Trophoblast cell (in vitro differentiated cells and primary cell): ENCODE data around the gene NKTR.
"Not testable (repeated sequence)": the region's sequence is repeated elsewhere in the genome, so short reads cannot be mapped to it uniquely, and the experiment has no call there.

Source experiments
- DNase-seq, 2 donors: peaks; one replicate each; pipeline ENCODE4 v3.0.0-alpha.2; 2016
- H2AFZ ChIP-seq: 2 replicates; pipeline ENCODE4 v1.6.1; 2013; ENCODE audit warnings: low read length, moderate library complexity, mild to moderate bottlenecking; ENCODE audit not compliant: insufficient read depth, poor library complexity
- H2AK5ac ChIP-seq: 2 replicates; pipeline ENCODE4 v1.6.1; 2013; ENCODE audit warnings: mild to moderate bottlenecking, low read length
- H2BK120ac ChIP-seq: 2 replicates; pipeline ENCODE4 v1.6.1; 2013; ENCODE audit warnings: low read length, mild to moderate bottlenecking, moderate library complexity; ENCODE audit not compliant: insufficient read depth, poor library complexity
- H2BK12ac ChIP-seq: 2 replicates; pipeline ENCODE4 v1.6.1; 2013; ENCODE audit warnings: mild to moderate bottlenecking, low read length, moderate library complexity
- H2BK5ac ChIP-seq: 2 replicates; pipeline ENCODE4 v1.6.1; 2013; ENCODE audit warnings: low read length, low read depth, moderate library complexity, mild to moderate bottlenecking; ENCODE audit not compliant: poor library complexity
- H3K14ac ChIP-seq: 2 replicates; pipeline ENCODE4 v1.6.1; 2013; ENCODE audit warnings: mild to moderate bottlenecking, low read length
- H3K18ac ChIP-seq: 2 replicates; pipeline ENCODE4 v1.6.1; 2013; ENCODE audit warnings: mild to moderate bottlenecking, low read length
- H3K23ac ChIP-seq: 2 replicates; pipeline ENCODE4 v1.6.1; 2013; ENCODE audit warnings: low read length
- H3K27ac ChIP-seq: 2 replicates; pipeline ENCODE4 v1.5.1; 2013; ENCODE audit warnings: low read depth, mild to moderate bottlenecking, inconsistent platforms, low read length, moderate library complexity
- H3K27me3 ChIP-seq: 2 replicates; pipeline ENCODE4 v1.6.1; 2013; ENCODE audit warnings: inconsistent platforms, mild to moderate bottlenecking, low read length, moderate library complexity; ENCODE audit not compliant: insufficient read depth
- H3K36me3 ChIP-seq, 2 experiments: 1 replicate in 1 of 2; 2 replicates in 1 of 2; pipeline ENCODE4 v1.6.1; 2013; ENCODE audit warnings: low read length in 2 of 2, mild to moderate bottlenecking in 2 of 2, moderate library complexity in 1 of 2; ENCODE audit not compliant: insufficient read depth in 2 of 2, control insufficient read depth in 1 of 2
- H3K4ac ChIP-seq: 2 replicates; pipeline ENCODE4 v1.6.1; 2013; ENCODE audit warnings: low read depth, mild to moderate bottlenecking, low read length, moderate library complexity
- H3K4me1 ChIP-seq, 2 experiments: 1 replicate in 1 of 2; 2 replicates in 1 of 2; pipeline ENCODE4 v1.6.1; 2013; ENCODE audit warnings: low read length in 2 of 2, mild to moderate bottlenecking in 2 of 2, moderate library complexity in 1 of 2; ENCODE audit not compliant: insufficient read depth in 2 of 2, control insufficient read depth in 1 of 2
- H3K4me2 ChIP-seq: 2 replicates; pipeline ENCODE4 v1.6.1; 2013; ENCODE audit warnings: inconsistent platforms, mild to moderate bottlenecking, low read length, moderate library complexity
- H3K4me3 ChIP-seq: 2 replicates; pipeline ENCODE4 v1.5.1; 2013; ENCODE audit warnings: mild to moderate bottlenecking, low read depth, low read length, inconsistent platforms
- H3K79me1 ChIP-seq: one replicate; pipeline ENCODE4 v1.6.1; 2013; ENCODE audit warnings: low read length
- H3K79me2 ChIP-seq: 2 replicates; pipeline ENCODE4 v1.6.1; 2013; ENCODE audit warnings: low read length, mild to moderate bottlenecking; ENCODE audit not compliant: control insufficient read depth, insufficient read depth, poor library complexity
- H3K9ac ChIP-seq: 2 replicates; pipeline ENCODE4 v1.6.1; 2013; ENCODE audit warnings: mild to moderate bottlenecking, low read length
- H3K9me3 ChIP-seq: 2 replicates; pipeline ENCODE4 v1.6.1; 2013; ENCODE audit warnings: low read depth, mild to moderate bottlenecking, control low read depth, inconsistent platforms, low read length; ENCODE audit not compliant: insufficient read depth
- H4K12ac ChIP-seq: 2 replicates; pipeline ENCODE4 v1.6.1; 2013; ENCODE audit warnings: low read depth, mild to moderate bottlenecking, low read length, moderate library complexity
- H4K8ac ChIP-seq: 2 replicates; pipeline ENCODE4 v1.6.1; 2013; ENCODE audit warnings: low read depth, mild to moderate bottlenecking, low read length, moderate library complexity
- H4K91ac ChIP-seq: one replicate; pipeline ENCODE4 v1.6.1; 2013; ENCODE audit warnings: low read depth, mild to moderate bottlenecking, low read length, moderate library complexity
- WGBS: extraction: QIAGEN DNeasy Blood & Tissue Kit; methylation state at CpG from one replicate; pipeline ENCODE4 v1.1.7; 2013; ENCODE audit warnings: missing lambda C conversion rate; ENCODE audit not compliant: insufficient read length, insufficient coverage; ENCODE audit errors: extremely low coverage; 5-methylcytosine and 5-hydroxymethylcytosine counted together

The NKTR gene

DNA sequence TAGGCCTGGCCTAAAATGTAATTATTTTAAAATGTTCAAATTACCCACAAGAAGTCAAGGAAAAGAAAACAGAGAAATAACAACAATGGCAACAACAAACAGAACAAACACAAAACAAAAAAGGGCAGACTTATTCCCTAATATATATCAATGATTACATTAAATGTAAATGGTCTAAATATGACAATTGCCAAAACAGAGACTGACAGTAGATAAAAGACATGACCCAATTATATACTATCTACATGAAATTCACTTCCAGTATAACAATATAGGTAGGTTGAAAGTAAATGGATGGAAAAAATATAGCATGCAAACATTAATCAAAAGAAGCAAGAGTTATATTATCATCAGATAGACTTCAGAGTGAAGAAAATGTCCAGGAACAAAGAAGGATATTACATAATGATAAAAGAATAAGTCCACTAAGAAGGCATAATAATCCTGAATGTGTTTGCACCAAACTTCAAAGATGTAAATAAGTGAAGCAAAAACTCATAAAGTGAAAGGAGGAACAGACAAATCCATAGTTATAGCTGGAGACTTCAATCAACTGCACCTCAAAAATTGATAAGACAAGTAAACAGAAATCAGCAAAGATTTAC lies 25.2 kb upstream of the NKTR start:
- Histone ChIP-seq H2BK5ac (no peak overlapping the region), H3K4me2 (no peak overlapping the region), H4K8ac (no peak overlapping the region), H2BK12ac (no peak overlapping the region), H3K9me3 (no peaks in the 10 kb centered on the region), H3K4ac (no peak overlapping the region), H4K91ac (no peak overlapping the region), H3K4me1 (no peaks in the 10 kb centered on the region), H4K12ac (no peak overlapping the region), H3K27me3 (no peaks in the 10 kb centered on the region), H3K79me1 (no peaks in the 10 kb centered on the region), H3K27ac (no peak overlapping the region), H3K23ac (no peak overlapping the region), H2AK5ac (no peak overlapping the region), H2AFZ (no peak overlapping the region), H3K36me3 (peaks cover 2% of the 10 kb centered on the region in 2 experiments), H3K9ac (no peak overlapping the region), H3K79me2 (no peaks in the 10 kb centered on the region), H3K14ac (no peak overlapping the region), H2BK120ac (no peak overlapping the region), H3K18ac (no peak overlapping the region), H3K4me3 (no peak overlapping the region)
- DNase-seq: no peak

DNA sequence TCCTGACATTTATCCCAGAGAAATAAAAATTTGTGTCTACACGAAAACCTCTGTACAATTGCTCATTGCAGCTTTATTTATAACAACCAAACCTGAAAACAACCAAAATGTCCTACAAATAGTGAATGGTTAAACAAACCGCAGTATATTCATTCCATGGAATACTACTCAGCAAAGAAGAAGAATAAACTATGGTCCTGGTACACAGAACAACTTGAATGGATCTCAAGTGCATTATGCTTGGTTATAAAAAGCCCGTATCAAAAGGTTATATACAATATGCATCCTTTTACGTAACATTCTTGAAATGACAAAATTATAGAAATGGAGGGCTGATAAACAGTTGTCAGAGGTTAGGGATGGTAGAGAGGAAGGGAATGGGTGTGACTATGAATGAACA lies 22.4 kb upstream of the NKTR start:
- Histone ChIP-seq H2BK5ac (no peak overlapping the region), H3K4me2 (no peak overlapping the region), H3K4me1 (no peaks in the 10 kb centered on the region), H3K4me3 (no peak overlapping the region), H3K4ac (no peak overlapping the region), H3K79me1 (peaks cover 10% of the 10 kb centered on the region), H3K18ac (no peak overlapping the region), H3K9me3 (no peaks in the 10 kb centered on the region), H3K23ac (no peak overlapping the region), H2BK120ac (no peak overlapping the region), H4K8ac (no peak overlapping the region), H2BK12ac (no peak overlapping the region), H3K27ac (no peak overlapping the region), H2AK5ac (no peak overlapping the region), H4K91ac (no peak overlapping the region), H3K9ac (no peak overlapping the region), H4K12ac (no peak overlapping the region), H3K27me3 (no peaks in the 10 kb centered on the region), H3K36me3 (peaks cover 2% of the 10 kb centered on the region in 2 experiments), H3K79me2 (peaks cover 8% of the 10 kb centered on the region), H2AFZ (no peak overlapping the region), H3K14ac (no peak overlapping the region)
- no peak for DNase-seq
- no CpG with 5 or more reads among the region's 4 CpGs for WGBS

- not testable (repeated sequence) for H2BK120ac ChIP-seq, H3K18ac ChIP-seq, H3K14ac ChIP-seq, H3K79me2 ChIP-seq, H3K36me3 ChIP-seq, H4K8ac ChIP-seq, H2BK12ac ChIP-seq, H3K4me3 ChIP-seq, H4K91ac ChIP-seq, H3K4me1 ChIP-seq, H3K27me3 ChIP-seq, H3K27ac ChIP-seq, H3K9me3 ChIP-seq, H3K23ac ChIP-seq, H2AFZ ChIP-seq, H2AK5ac ChIP-seq, H3K4ac ChIP-seq, H4K12ac ChIP-seq, H2BK5ac ChIP-seq, H3K9ac ChIP-seq, H3K4me2 ChIP-seq
- peak in 1 of 2 donors; percentile 23 for DNase-seq
- H3K79me1 ChIP-seq: peaks cover 10% of the 10 kb centered on the region
- no CpG with 5 or more reads among the region's 4 CpGs for WGBS
Measured at GRCh38 chr3:42579346-42579745, 21.1 kb upstream of the NKTR start.

GRCh38 chr3:42581400-42581708 lies 19.1 kb upstream of the NKTR start:
- Histone ChIP-seq H3K4ac (peak overlapping the region; percentile 53), H4K12ac (peak overlapping the region; percentile 90), H3K23ac (no peak overlapping the region), H3K79me2 (peaks cover 8% of the 10 kb centered on the region), H3K9ac (peak overlapping the region; percentile 75), H3K14ac (peak overlapping the region; percentile 83), H2AK5ac (no peak overlapping the region), H3K27me3 (no peaks in the 10 kb centered on the region), H3K18ac (peak overlapping the region; percentile 72), H3K4me3 (peak overlapping the region; percentile 85), H3K36me3 (no peaks in the 10 kb centered on the region), H4K91ac (peak overlapping the region; percentile 86), H3K79me1 (peaks cover 10% of the 10 kb centered on the region), H2BK5ac (peak overlapping the region; percentile 81), H3K27ac (peak overlapping the region; percentile 62), H3K4me1 (no peaks in the 10 kb centered on the region), H3K4me2 (peak overlapping the region; percentile 86), H3K9me3 (no peaks in the 10 kb centered on the region), H4K8ac (peak overlapping the region; percentile 93), H2BK12ac (peak overlapping the region; percentile 33), H2AFZ (peak overlapping the region; percentile 96), H2BK120ac (peak overlapping the region; percentile 56)
- WGBS: no CpG with 5 or more reads among the region's 11 CpGs
- DNase-seq: no peak
